GM21526 (cell line): ENCODE measurements around the gene KHSRP.
"Not testable (repeated sequence)": the region's sequence is repeated elsewhere in the genome, so short reads cannot be mapped to it uniquely, and the experiment has no call there.

ENCODE experiments used
- ATAC-seq: cut with Tn5 transposase; IDR thresholded peaks from one replicate; pipeline ENCODE4 v1.9.1; 2021; ENCODE audit warnings: moderate library complexity; ENCODE audit not compliant: unreplicated experiment, low FRiP score

KHSRP gene

GRCh38 chr19:6421075-6422014, 3.3 kb downstream of the KHSRP start:
- ATAC-seq, result no peak

GRCh38 chr19:6418562-6418932, 6.1 kb downstream of the KHSRP start:
- ATAC-seq, result no peak

DNA sequence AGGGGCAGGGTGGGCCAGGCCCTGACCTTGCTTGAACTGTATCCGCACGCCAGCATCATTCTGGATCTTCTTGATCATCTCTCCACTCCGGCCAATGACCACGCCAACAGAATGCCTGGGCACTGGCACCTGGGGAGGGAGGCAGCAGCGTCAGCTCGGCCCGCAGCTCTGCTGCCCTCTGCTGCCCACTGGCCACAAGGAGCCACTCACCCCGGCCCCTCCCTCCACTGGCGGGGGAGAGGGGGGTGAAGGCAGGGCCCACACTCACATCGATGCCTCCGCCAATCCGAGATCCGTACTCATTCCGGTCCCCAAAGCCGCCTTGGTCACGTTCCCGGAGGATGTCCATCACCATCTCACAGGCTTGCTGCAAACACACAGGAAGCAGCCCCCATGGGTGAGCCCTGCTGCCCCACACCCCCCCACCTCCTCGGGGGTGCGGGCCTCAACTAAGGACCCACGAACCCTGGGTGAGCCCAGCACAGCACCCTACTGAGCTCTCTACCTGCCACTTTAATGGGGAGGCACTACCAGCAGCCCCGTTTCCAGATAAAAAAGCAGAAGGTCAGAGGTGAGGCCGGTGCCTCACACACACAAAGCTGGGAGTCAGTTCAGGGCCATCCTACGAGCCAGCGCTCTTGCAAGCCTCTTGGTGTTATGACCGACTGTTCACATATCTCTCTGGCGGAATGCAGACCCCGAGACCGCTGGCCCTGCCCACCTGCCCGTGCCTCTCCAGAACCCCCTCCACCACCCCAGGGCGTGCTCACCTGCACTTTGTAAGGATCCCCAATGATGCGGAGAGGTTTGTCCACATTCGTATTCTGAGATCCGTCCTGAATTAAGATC, 6.7 kb downstream of the KHSRP start:
- no peak for ATAC-seq

DNA sequence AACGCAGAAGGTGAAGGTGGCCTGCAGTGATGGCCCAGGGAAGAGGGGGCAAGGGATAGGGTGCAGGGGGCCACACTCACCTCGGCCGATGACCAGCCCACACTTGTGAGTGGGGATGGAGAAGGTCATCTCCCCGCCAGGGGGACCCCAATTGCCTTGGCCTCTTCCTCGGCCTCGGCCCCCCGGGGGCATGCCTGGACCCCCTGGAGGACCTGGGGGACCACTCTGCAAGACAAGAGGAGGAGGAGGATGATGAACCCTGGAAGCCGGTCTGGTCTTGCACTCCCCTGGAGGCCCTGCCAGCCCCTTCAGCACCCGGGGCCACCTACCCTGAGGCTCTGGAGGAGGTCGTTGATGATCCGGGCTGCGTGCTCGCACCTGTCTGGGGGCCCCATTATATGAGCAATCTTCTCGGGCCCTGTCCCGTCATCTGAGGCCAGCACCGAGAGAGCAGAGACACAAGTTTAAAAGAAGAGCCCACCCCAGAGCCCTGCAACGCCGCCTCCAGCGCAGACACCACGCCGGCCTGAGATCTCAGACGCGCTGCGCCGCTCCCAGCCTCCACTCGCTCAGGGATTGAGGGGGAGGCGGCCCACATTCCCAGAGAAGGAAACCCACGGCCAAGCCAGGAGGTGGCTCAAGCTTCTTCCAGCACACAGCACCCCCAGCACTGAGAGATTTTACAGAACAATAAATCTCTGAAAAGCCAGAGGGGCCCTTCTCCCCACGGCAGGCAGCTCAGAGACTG, 7.8 kb downstream of the KHSRP start:
- no peak for ATAC-seq

GRCh38 chr19:6415591-6416190, 8.9 kb downstream of the KHSRP start:
- ATAC-seq, result no peak

DNA sequence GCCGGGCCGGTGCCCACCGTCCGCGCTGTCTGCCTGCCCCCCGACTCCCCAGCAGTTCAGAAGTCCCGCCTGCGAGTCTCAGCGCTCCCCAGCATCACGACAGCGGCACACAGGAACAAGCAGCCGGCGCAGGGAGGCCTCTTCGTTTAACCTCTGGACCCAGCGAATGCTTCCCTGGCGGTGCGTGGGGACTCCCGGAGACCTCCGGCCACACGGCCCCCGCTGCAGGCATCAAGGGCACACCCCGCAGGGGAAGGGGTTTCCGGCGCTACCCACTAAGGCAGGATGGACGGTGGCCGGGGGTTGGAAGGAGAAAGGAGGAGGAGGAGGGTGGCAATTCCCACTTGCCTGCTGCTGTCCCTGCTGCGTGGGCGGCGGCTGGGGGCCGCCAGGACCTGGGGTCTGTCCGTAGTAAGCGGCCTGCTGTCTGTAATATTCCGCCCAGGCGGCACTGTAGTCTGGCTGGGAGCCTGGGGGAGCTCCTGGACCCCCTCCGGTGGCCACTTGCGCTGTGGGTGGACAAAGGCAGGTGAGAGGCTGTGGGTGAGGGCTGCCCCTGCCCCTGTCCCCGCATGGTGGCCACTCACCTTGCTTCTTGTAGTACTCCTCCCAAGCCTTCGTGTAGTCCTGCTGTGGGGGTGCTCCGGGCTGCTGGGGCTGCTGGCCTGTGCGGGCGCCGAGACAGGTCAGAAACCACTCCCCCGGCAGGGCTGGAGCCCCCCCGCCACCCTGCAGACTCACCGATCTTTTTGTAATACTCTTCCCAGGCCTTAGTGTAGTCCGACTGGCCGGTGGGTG, 9.6 kb downstream of the KHSRP start:
- no peak for ATAC-seq

DNA sequence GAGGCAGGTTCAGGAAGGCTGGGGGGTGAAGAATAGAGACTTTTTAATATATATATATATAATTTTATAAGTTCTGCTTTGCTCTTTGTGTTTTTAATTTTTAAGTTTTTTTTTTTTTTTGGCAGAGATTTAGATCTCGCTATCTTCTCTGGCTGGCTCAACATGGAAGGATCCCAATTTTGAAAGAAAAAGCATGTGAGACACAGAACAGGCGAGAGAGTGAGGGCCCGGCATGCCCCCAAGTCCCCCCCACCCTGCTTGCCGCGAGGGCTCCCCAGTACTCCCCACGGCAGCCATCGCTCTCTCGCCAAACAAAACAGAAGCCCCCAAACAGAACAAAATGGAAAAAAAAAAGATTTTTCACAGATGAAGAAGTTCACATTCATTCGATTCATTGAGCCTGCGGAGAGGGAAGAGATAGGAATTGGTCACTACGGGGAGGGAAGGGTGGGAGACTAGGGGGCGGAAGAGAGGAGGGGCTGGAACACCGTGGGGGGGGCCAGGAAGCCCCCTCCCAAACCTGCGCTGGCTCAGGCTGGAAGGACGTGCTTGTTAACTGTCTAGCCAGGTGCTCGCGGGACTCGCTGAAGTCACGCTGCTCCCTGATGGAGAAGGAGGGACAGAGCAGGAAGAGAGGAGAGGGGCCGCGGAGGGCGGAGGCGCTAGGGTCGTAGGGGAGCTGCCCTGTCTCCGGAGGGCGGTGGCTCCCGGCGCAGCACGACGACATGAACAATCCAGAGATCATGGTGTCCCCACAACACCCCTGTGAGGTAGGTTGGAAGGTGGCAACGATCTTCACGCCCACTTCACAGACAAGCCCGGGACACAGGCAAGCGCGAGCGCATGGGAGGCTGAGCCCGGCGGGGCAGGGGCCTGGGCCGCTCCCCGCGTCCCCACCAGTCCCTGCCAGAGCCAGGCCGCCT, 10.6 kb downstream of the KHSRP start:
- no peak for ATAC-seq

- ATAC-seq, result no peak
Measured at GRCh38 chr19:6413291-6413690, 11.3 kb downstream of the KHSRP start.

GRCh38 chr19:6412447-6413091, 12.0 kb downstream of the KHSRP start:
- no peak for ATAC-seq

GRCh38 chr19:6412061-6412446, 12.6 kb downstream of the KHSRP start:
- no peak for ATAC-seq

DNA sequence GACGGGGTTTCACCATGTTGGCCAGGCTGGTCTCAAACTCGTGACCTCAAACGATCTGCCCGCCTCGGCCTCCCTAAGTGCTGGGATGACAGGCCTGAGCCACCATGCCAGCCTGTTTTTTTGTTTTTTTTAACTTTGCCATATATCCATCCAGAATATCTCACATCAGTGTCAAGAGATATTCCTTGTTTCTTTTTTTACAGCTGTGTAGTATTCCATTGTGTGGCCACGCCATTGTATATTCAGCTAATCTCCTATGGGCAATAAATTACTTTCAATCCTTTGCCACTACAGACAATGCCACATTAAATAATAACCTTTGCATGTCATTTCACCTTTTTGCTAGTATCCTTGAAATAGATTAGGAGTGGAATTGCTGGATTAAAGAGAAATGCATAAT, 15.3 kb downstream of the KHSRP start:
- ATAC-seq, result no peak

DNA sequence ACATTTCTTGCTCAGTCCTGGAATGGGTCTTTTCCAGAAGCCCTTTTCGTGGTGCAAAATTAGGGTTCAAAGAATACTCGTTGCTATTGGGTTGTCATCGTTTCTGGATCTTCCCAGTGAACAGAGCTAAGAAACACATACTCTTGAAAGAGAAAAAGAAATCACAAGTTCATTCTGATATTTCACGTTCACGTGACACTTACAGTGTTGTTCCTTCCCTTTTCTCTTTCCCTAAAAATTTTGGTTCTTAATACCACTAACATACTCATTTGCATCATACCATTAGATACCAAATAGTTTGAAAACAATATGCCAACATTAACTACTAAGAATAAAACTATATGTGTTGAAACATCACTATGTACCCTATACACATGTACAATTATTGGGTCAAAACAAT, 18.2 kb downstream of the KHSRP start:
- ATAC-seq, result no peak

DNA sequence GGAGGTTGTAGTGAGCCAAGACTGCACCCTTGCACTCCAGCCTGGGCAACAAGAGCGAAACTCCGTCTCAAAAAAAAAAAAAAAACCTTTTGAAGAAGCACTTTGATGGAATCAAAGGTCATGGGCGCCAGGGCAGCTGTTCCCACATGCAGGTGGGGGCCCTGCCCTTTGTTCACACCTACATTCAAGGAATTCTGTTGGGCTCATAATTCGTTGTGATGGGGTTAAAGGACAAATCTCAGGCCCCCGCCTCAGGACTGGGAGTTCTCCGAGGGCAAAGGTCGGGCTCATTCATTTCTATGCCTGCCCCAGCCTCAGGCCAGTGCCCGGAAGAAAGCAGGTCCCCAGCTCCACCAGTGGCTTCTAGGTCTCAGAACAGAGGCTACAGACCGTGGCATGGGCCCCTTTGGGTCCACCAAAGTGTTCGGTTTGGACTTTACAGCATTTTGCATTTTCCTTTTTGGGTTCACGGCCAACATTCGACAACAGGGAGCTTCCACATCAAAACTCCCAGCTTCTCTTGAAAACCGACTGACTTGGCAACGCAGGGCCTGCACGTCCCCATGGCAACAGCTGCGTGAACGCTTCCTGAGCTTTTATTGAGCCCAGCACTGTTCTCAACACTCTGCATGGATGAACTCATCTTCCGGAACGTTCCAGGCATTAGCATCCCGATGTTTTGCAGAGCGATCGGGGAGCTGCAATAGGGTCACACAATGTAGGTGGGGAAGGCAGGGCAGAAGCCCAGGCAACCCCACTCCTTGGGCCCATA, 21.6 kb downstream of the KHSRP start:
- no peak for ATAC-seq

- no peak for ATAC-seq
Measured at GRCh38 chr19:6402058-6402457, 22.6 kb downstream of the KHSRP start.

- not testable (repeated sequence) for ATAC-seq
Measured at GRCh38 chr19:6400062-6400944, 24.3 kb downstream of the KHSRP start.

DNA sequence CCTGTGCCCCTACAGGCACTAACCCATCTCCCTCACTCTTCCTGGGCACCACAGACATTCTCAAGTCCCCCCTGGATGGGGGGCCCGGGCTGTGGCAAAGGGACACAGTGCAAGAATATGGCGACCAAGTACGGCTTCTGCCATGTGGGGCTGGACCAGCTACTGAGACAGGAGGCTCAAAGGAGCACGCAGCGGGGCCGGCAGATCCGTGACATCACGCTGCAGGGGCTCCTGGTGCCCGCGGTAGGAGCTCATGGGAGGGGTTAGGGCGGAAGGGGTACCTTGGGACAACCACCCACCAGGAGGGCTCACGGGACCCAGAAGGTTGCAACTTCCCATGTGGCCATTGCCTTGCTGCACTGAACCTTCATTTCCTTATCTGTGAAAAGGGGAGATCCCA, 28.3 kb downstream of the KHSRP start:
- no peak for ATAC-seq
